SU-DHL-6 (cell line): ENCODE data around the gene SDK1.

Experiments
- CTCF ChIP-seq: fragments of 200-600 bp; sonication (generic); IDR thresholded peaks from one replicate; pipeline ENCODE4 v1.5.1; 2017; ENCODE audit warnings: antibody characterized with exemption, mild to moderate bottlenecking, low read length, moderate library complexity; ENCODE audit not compliant: insufficient read depth, poor library complexity, severe bottlenecking
- EZH2phosphoT487 ChIP-seq: fragments of 200-600 bp; sonication (generic), shearing (Covaris generic); conservative IDR thresholded peaks from 2 replicates; pipeline ENCODE4 v1.6.1; 2018; ENCODE audit warnings: mild to moderate bottlenecking, antibody characterized with exemption, low read length, moderate library complexity, mixed read lengths

GRCh38 chr7:4241304-4241612, 940.2 kb downstream of the SDK1 start:
- TF ChIP-seq CTCF, result no peak
- TF ChIP-seq EZH2phosphoT487, result no peak
